HG03108 (cell line): Measurements from ENCODE around the gene ETNK2.

Experiments used
- ATAC-seq: cut with Tn5 transposase; IDR thresholded peaks from one replicate; pipeline ENCODE4 v1.9.1; 2021; ENCODE audit warnings: moderate library complexity; ENCODE audit not compliant: unreplicated experiment

The ETNK2 gene

GRCh38 chr1:204149635-204150565, 1.9 kb downstream of the ETNK2 start:
- ATAC-seq: no peak

GRCh38 chr1:204149107-204149506, 2.7 kb downstream of the ETNK2 start:
- no peak for ATAC-seq

- ATAC-seq: no peak
Observed at GRCh38 chr1:204147406-204148383, 4.1 kb downstream of the ETNK2 start.

- no peak for ATAC-seq
Observed at GRCh38 chr1:204146965-204147364, 4.9 kb downstream of the ETNK2 start.

GRCh38 chr1:204146309-204146708, 5.5 kb downstream of the ETNK2 start:
- ATAC-seq: no peak

- ATAC-seq: no peak
Observed at GRCh38 chr1:204145033-204145504, 6.8 kb downstream of the ETNK2 start.

GRCh38 chr1:204143276-204144041, 8.4 kb downstream of the ETNK2 start:
- no peak for ATAC-seq

GRCh38 chr1:204142032-204142974, 9.5 kb downstream of the ETNK2 start:
- no peak for ATAC-seq

GRCh38 chr1:204141131-204141530, 10.7 kb downstream of the ETNK2 start:
- no peak for ATAC-seq

- no peak for ATAC-seq
Observed at GRCh38 chr1:204139952-204140351, 11.9 kb downstream of the ETNK2 start.

- ATAC-seq: no peak
Observed at GRCh38 chr1:204139088-204139487, 12.8 kb downstream of the ETNK2 start.

GRCh38 chr1:204136814-204137213, 15.0 kb downstream of the ETNK2 start:
- no peak for ATAC-seq

GRCh38 chr1:204134103-204134502, 17.7 kb downstream of the ETNK2 start:
- no peak for ATAC-seq

- no peak for ATAC-seq
Observed at GRCh38 chr1:204132718-204133117, 19.1 kb downstream of the ETNK2 start.

GRCh38 chr1:204131978-204132377, 19.9 kb downstream of the ETNK2 start:
- no peak for ATAC-seq

GRCh38 chr1:204130981-204131892, 20.6 kb downstream of the ETNK2 start:
- ATAC-seq: no peak

GRCh38 chr1:204130178-204130577, 21.7 kb downstream of the ETNK2 start:
- ATAC-seq: no peak
